K562 (cell line): ENCODE measurements around the gene AP1M1. TPM values are rescaled to one million over a fixed set of nuclear protein-coding genes. Genes with fewer than 3 reads are reported as not detected.

Experiments
- CBFA2T2 ChIP-seq: fragments of 450-650 bp; conservative IDR thresholded peaks from 2 replicates; pipeline ENCODE4 v1.6.1; 2017; ENCODE audit warnings: mild to moderate bottlenecking
- CBX5 ChIP-seq: IDR thresholded peaks from 2 replicates; pipeline ENCODE4 v1.6.1; 2014; ENCODE audit warnings: low read depth, borderline replicate concordance
- CEBPG ChIP-seq, 3 experiments: fragments of 200-800 bp in 1 of 3; sonication (Bioruptor generic) in 1 of 3; sonication (generic) in 1 of 3; formaldehyde crosslinking in 1 of 3; IDR thresholded peaks in 2 of 3; conservative IDR thresholded peaks in 1 of 3; 2 replicates each; pipeline versions ENCODE4 v1.6.1 to v1.8.0; 2016 to 2022; ENCODE audit warnings: missing compliant biosample characterization in 2 of 3, missing genetic modification characterization in 2 of 3, mild to moderate bottlenecking in 1 of 3, missing genetic modification reagents in 1 of 3
- CREB3L1 ChIP-seq: fragments of 450-650 bp; IDR thresholded peaks from 2 replicates; pipeline ENCODE4 v1.6.1; 2014; ENCODE audit warnings: low read depth, mild to moderate bottlenecking, moderate library complexity, borderline replicate concordance
- ETV1 ChIP-seq: fragments of 450-650 bp; conservative IDR thresholded peaks from 2 replicates; pipeline ENCODE4 v1.6.1; 2016; ENCODE audit warnings: missing genetic modification characterization, control low read depth, low read depth, missing compliant biosample characterization
- FOXK2 ChIP-seq, 2 experiments: fragments of 450-650 bp; IDR thresholded peaks in 1 of 2; conservative IDR thresholded peaks in 1 of 2; 2 replicates each; pipeline ENCODE4 v1.6.1; 2016; ENCODE audit warnings: low read depth in 2 of 2, mild to moderate bottlenecking in 1 of 2
- GTF2E2 ChIP-seq: fragments of 200-800 bp; sonication (Bioruptor generic); IDR thresholded peaks from 2 replicates; pipeline ENCODE4 v1.6.1; 2016; ENCODE audit warnings: missing genetic modification characterization, missing compliant biosample characterization
- NFYB ChIP-seq: IDR thresholded peaks from 2 replicates; pipeline ENCODE4 v1.6.1; 2011; ENCODE audit warnings: mild to moderate bottlenecking, moderate library complexity; ENCODE audit not compliant: insufficient read length; ENCODE audit errors: extremely low read depth
- NONO ChIP-seq, 2 experiments: fragments of 200-400 bp in 1 of 2; fragments of 450-650 bp in 1 of 2; formaldehyde crosslinking in 1 of 2; IDR thresholded peaks; 2 replicates each; pipeline ENCODE4 v1.6.1; 2017; ENCODE audit warnings: low read depth in 2 of 2, mild to moderate bottlenecking in 2 of 2, moderate library complexity in 2 of 2, low read length in 1 of 2
- PHF20 ChIP-seq: fragments of 450-650 bp; IDR thresholded peaks from 2 replicates; pipeline ENCODE4 v1.6.1; 2018; ENCODE audit not compliant: partially characterized antibody
- RAD51 ChIP-seq: fragments of 450-650 bp; IDR thresholded peaks from 2 replicates; pipeline ENCODE4 v1.7.1; 2016; ENCODE audit warnings: low read depth, mild to moderate bottlenecking, borderline replicate concordance
- SIN3B ChIP-seq: fragments of 450-650 bp; IDR thresholded peaks from 2 replicates; pipeline ENCODE4 v1.6.1; 2017; ENCODE audit warnings: low read depth, mild to moderate bottlenecking, moderate library complexity
- SIRT6 ChIP-seq: IDR thresholded peaks from one replicate; pipeline ENCODE4 v1.6.1; 2012; ENCODE audit warnings: low read depth, mild to moderate bottlenecking, control low read depth, inconsistent platforms, low read length, moderate library complexity
- ZNF253 ChIP-seq: fragments of 250-450 bp; sonication (Bioruptor Pico); conservative IDR thresholded peaks from 2 replicates; pipeline ENCODE4 v1.6.1; 2021; ENCODE audit warnings: mild to moderate bottlenecking
- polyA plus RNA-seq, 8 experiments: library from polyadenylated mRNA; depleted of rRNA in 4 of 8; stranded (reverse) in 5 of 8; unstranded in 3 of 8; fragments of >200 nt; fragmentation: Nextera tagmentation in 2 of 8; fragmentation: Illumina TruSeq in 1 of 8; extraction: Ambion mirVana in 2 of 8; extraction: Trizol in 1 of 8; gene quantifications; 2 replicates each; pipeline versions ENCODE4 v1.2.1 to v1.2.3, GENCODE V29; 2011 to 2014; ENCODE audit warnings: inconsistent platforms in 1 of 8, missing spikeins in 1 of 8
- total RNA-seq, 7 experiments: library from RNA; depleted of rRNA in 6 of 7; stranded (reverse); fragments of >200 nt in 6 of 7; fragmentation: Illumina TruSeq in 2 of 7; extraction: Trizol in 2 of 7; gene quantifications; 2 replicates each; pipeline versions ENCODE4 v1.2.1 to v1.2.3, GENCODE V29; 2011 to 2021; ENCODE audit warnings: low replicate concordance in 1 of 7
- TF ChIP-seq, protein P1 (sequence below), 2 experiments: fragments of 450-650 bp in 1 of 2; sonication (generic) in 1 of 2; formaldehyde crosslinking in 1 of 2; IDR thresholded peaks in 1 of 2; conservative IDR thresholded peaks in 1 of 2; 2 replicates each; pipeline versions ENCODE4 v1.6.1 to v1.8.1; 2016 to 2023; ENCODE audit warnings: mild to moderate bottlenecking in 2 of 2, moderate library complexity in 2 of 2, inconsistent platforms in 1 of 2, missing genetic modification reagents in 1 of 2
- TF ChIP-seq, protein P2 (sequence below): fragments of 450-650 bp; formaldehyde crosslinking; IDR thresholded peaks from 2 replicates; pipeline ENCODE4 v1.4.0; 2020; ENCODE audit warnings: mild to moderate bottlenecking, mixed read lengths
- TF ChIP-seq, protein P3 (sequence below): sonication (generic); formaldehyde crosslinking; IDR thresholded peaks from 2 replicates; pipeline ENCODE4 v1.9.0; 2022; ENCODE audit warnings: mild to moderate bottlenecking, missing genetic modification reagents
- TF ChIP-seq, protein P4 (sequence below): fragments of 450-650 bp; IDR thresholded peaks from 2 replicates; pipeline ENCODE4 v1.6.1; 2017; ENCODE audit warnings: mild to moderate bottlenecking, moderate library complexity

Gene AP1M1
- total and polyA plus RNA-seq, 9 of the 15 experiments (the other 6 are each of a cell fraction or from before 2014, with no cell fraction given): 0.87 to 56.2 (median 29.1) TPM

DNA sequence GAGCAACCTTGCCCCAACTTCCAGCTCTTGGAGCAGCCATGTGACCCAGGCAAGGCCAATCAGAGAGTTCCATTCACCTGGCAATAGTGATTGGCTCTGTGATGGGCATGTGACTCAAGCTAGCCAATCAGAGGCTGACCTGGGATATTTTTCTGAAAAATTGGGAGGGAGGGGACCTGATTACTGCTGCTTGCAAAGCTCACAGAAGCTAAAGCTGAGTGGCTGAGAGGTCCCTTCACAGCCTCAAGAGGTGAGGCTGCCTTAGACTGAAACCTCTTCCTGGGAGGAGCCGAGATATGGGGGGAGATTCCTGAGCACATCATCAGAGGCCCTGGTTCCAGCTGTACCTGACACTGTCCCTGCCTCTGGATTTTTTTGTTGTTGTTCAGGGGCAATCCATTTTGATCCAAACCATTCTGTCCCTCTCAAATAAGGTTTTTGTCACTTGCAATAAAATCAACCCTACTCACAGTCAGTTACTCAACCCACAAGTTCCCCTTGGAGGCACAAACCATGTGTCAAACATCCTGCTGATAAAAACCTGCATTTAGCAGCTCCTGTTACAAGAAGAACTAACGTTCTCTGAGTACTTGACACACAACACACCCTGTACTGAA is 29.1 kb upstream of the AP1M1 start (continued):
- TF ChIP-seq, protein P1, sequence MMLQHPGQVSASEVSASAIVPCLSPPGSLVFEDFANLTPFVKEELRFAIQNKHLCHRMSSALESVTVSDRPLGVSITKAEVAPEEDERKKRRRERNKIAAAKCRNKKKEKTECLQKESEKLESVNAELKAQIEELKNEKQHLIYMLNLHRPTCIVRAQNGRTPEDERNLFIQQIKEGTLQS (IDR thresholded peaks at IDR 0.05): no peak
- TF ChIP-seq, protein P1 (CRISPR knock-in tag; conservative IDR thresholded peaks at IDR 0.05): no peak
- TF ChIP-seq CEBPG (CRISPR knock-in tag; IDR thresholded peaks at IDR 0.05): 0 out of 2 replicates have a peak, but pooled peaks have one; percentile 25
- TF ChIP-seq CEBPG (tag; conservative IDR thresholded peaks at IDR 0.05 in 1 of 2, IDR thresholded peaks at IDR 0.05 in 1 of 2): no peak
- no peak for TF ChIP-seq FOXK2 (conservative IDR thresholded peaks at IDR 0.05 in 1 of 2, IDR thresholded peaks at IDR 0.05 in 1 of 2; ENCODE audit: low read depth in 2 of 2)
- no peak for TF ChIP-seq ETV1 (tag)
- TF ChIP-seq NONO (IDR thresholded peaks at IDR 0.05; ENCODE audit: low read depth in 2 of 2, low read length in 1 of 2): no peak
- TF ChIP-seq PHF20: no peak
- TF ChIP-seq, protein P2, sequence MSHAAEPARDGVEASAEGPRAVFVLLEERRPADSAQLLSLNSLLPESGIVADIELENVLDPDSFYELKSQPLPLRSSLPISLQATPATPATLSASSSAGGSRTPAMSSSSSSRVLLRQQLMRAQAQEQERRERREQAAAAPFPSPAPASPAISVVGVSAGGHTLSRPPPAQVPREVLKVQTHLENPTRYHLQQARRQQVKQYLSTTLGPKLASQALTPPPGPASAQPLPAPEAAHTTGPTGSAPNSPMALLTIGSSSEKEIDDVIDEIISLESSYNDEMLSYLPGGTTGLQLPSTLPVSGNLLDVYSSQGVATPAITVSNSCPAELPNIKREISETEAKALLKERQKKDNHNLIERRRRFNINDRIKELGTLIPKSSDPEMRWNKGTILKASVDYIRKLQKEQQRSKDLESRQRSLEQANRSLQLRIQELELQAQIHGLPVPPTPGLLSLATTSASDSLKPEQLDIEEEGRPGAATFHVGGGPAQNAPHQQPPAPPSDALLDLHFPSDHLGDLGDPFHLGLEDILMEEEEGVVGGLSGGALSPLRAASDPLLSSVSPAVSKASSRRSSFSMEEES (CRISPR knock-in tag): no peak
- TF ChIP-seq, protein P3, sequence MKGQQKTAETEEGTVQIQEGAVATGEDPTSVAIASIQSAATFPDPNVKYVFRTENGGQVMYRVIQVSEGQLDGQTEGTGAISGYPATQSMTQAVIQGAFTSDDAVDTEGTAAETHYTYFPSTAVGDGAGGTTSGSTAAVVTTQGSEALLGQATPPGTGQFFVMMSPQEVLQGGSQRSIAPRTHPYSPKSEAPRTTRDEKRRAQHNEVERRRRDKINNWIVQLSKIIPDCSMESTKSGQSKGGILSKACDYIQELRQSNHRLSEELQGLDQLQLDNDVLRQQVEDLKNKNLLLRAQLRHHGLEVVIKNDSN (CRISPR knock-in tag): peak; percentile 97
- TF ChIP-seq CBFA2T2: peak; percentile 51
- TF ChIP-seq SIN3B: no peak
- TF ChIP-seq CBX5: no peak
- TF ChIP-seq SIRT6: no peak
- no peak for TF ChIP-seq GTF2E2 (tag)
- TF ChIP-seq RAD51: peak; percentile 85
- no peak for TF ChIP-seq CREB3L1
- TF ChIP-seq, protein P4, sequence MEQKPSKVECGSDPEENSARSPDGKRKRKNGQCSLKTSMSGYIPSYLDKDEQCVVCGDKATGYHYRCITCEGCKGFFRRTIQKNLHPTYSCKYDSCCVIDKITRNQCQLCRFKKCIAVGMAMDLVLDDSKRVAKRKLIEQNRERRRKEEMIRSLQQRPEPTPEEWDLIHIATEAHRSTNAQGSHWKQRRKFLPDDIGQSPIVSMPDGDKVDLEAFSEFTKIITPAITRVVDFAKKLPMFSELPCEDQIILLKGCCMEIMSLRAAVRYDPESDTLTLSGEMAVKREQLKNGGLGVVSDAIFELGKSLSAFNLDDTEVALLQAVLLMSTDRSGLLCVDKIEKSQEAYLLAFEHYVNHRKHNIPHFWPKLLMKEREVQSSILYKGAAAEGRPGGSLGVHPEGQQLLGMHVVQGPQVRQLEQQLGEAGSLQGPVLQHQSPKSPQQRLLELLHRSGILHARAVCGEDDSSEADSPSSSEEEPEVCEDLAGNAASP: no peak
- peak; percentile 60 for TF ChIP-seq NFYB
- no peak for TF ChIP-seq ZNF253
